ENCODE data around the gene CACNA1B. TPM values are rescaled to one million over a fixed set of nuclear protein-coding genes. Genes with fewer than 3 reads are reported as not detected.

CACNA1B gene
- total and polyA plus RNA-seq, 8 donors = 0.03 to 2.2 (median 0.51) TPM; not detected in 2

DNA sequence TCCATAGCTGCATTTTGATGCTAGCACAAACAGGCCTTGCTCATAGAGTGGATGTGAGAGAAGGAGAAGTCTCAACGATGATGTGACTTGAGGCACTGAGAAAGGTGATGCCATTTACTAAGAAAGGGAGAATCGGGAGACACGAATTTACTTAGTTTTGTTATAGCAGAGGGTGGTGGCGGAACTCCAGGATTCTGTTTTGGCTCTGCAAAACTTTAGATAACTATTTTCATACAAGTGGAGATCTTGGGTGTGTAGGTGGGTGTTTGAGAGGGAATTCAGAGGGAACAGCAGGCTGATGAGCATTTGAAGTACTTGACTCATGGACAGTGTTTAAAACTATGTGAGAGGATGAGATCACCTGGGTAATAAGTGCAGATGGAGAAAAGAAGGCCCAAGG, 43.2 kb downstream of the CACNA1B start:
- Histone ChIP-seq H3K27me3 (peaks cover 0 to 11% (median 0%) of the 10 kb centered on the region in 3 donors), H3K4me1 (no peaks in the 10 kb centered on the region), H3K9me3 (peaks cover 0 to 5% (median 0%) of the 10 kb centered on the region in 4 donors), H3K4me3 (no peak overlapping the region), H3K36me3 (no peaks in the 10 kb centered on the region), H3K27ac (no peak overlapping the region)
- TF ChIP-seq EP300 (IDR thresholded peaks at IDR 0.05) (no peak), POLR2AphosphoS5 (IDR thresholded peaks at IDR 0.05) (no peak), CTCF (IDR thresholded peaks at IDR 0.05) (no peak), POLR2A (IDR thresholded peaks at IDR 0.05) (no peak)
- DNase-seq = no peak
- 79 to 94% (median 82%) methylated on average over 4 of the region's 4 CpGs for WGBS, 5 donors
- intact Hi-C loops (cut with DNase I; ENCODE audit: low total_unique reads) = no loop called here

DNA sequence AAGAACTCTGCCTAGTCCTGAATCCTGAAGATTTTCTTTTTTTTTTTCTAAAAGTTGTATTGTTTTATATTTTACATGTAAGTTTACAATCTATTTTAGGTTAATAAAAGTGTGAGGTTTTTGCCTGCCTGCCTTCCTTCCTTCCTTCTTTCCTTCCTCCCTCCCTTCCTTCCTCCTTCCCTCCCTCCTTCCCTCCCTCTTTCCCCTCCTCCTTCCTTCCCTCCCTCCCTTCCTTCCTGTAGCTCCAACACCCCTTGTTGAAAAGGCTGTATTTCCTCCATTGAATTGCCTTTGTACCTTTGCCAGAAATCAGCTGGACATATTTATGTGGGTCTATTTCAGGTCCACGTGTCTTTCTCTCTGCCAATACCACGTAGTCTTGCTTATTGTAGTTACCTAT, 46.6 kb downstream of the CACNA1B start:
- intact Hi-C loops (cut with DNase I; ENCODE audit: low total_unique reads) = no loop called here
- peaks cover 0 to 16% (median 9%) of the 10 kb centered on the region in 4 donors for H3K9me3 ChIP-seq
- TF ChIP-seq POLR2AphosphoS5 (IDR thresholded peaks at IDR 0.05) (no peak), EP300 (IDR thresholded peaks at IDR 0.05) (no peak), POLR2A (IDR thresholded peaks at IDR 0.05) (no peak), CTCF (IDR thresholded peaks at IDR 0.05) (no peak)
- no peaks in the 10 kb centered on the region for H3K4me1 ChIP-seq
- no peak overlapping the region for H3K4me3 ChIP-seq
- H3K27me3 ChIP-seq = no peaks in the 10 kb centered on the region
- 39 to 55% (median 48%) methylated on average over 2 of the region's 2 CpGs for WGBS, 5 donors
- no peak for DNase-seq
- no peak overlapping the region for H3K27ac ChIP-seq
- H3K36me3 ChIP-seq = no peaks in the 10 kb centered on the region

DNA sequence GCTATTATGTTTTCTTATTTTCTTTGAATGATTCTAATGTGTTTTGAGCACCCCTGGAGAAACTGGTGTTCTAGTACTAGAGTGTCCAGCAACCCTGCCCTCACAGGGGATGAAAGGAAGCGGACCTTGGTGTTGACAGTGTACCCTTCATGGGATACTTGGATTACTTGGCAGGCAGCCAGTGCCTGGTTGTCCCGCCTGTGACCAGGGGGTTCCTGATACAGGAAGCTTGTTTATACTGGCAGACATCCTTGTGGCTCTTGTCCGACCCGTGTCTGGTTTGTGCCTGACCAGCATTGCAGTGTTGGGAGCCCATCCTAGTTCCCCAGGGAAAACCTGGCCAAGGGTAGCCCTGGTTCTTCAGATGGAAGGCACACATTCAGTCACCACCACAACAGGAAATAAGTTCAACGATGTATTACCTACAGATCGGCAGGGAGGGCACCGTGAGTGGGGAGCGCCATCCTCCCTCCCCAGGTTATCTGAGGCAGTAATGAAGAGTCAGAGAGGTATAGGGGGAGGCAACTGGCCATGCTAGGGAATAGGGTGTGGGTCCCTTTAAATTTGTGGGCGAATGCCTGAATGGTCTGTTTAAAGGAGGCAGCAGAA, 47.3 kb downstream of the CACNA1B start:
- no peak overlapping the region for H3K27ac ChIP-seq
- no peaks in the 10 kb centered on the region for H3K27me3 ChIP-seq
- TF ChIP-seq POLR2A (IDR thresholded peaks at IDR 0.05) (no peak), POLR2AphosphoS5 (IDR thresholded peaks at IDR 0.05) (no peak), CTCF (IDR thresholded peaks at IDR 0.05) (no peak), EP300 (IDR thresholded peaks at IDR 0.05) (no peak)
- WGBS, 5 donors = 61 to 82% (median 72%) methylated on average over 9 of the region's 9 CpGs
- DNase-seq = no peak
- peaks cover 0 to 17% (median 12%) of the 10 kb centered on the region in 4 donors for H3K9me3 ChIP-seq
- H3K36me3 ChIP-seq = no peaks in the 10 kb centered on the region
- intact Hi-C loops (cut with DNase I; ENCODE audit: low total_unique reads) = no loop called here
- H3K4me1 ChIP-seq = no peaks in the 10 kb centered on the region
- H3K4me3 ChIP-seq = no peak overlapping the region

DNA sequence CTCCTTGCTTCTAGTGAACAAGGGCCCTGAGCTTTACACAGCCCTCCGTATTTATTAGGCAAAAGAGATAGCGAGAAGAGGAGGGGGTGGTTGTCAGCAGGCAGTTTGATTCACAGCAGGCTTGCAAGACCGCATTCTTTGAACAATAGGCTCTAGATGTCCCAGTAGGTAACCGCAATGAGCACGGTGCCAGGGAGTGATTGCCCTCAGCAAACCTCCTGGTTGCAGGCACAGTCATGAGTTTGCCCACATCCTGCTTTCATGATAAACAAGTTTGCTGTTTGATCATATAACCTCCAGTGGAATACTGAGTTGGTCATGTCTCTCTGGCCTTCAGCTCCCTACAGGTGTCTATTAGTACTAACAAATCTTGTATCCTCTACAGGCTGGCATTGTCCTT, 66.1 kb downstream of the CACNA1B start:
- intact Hi-C loops (cut with DNase I; ENCODE audit: low total_unique reads) = no loop called here
- Histone ChIP-seq H3K4me3 (no peak overlapping the region), H3K9me3 (peaks cover 4 to 48% (median 37%) of the 10 kb centered on the region in 4 donors), H3K27ac (no peak overlapping the region), H3K27me3 (no peaks in the 10 kb centered on the region), H3K4me1 (no peaks in the 10 kb centered on the region), H3K36me3 (no peaks in the 10 kb centered on the region)
- no peak for TF ChIP-seq EP300 (IDR thresholded peaks at IDR 0.05)
- no peak for TF ChIP-seq POLR2A (IDR thresholded peaks at IDR 0.05)
- no peak for TF ChIP-seq CTCF (IDR thresholded peaks at IDR 0.05)
- WGBS, 5 donors = 83 to 94% (median 89%) methylated on average over 5 of the region's 5 CpGs
- no peak for DNase-seq
